Posterior cingulate gyrus (tissue), 11 donors: ENCODE results near the gene ATPAF1.

Experiments
- DNase-seq, 10 donors: peaks; one replicate each; pipeline versions ENCODE4 v3.0.0 to v3.0.0-alpha.2; 2020 to 2021; ENCODE audit warnings: mixed read lengths in 3 of 10
- intact Hi-C: fragments of 100-400 bp; cut with DNase I; formaldehyde crosslinking; loops from one replicate; pipeline ENCODE4 v1.15.1; 2023

ATPAF1 gene

GRCh38 chr1:46601257-46602007, 66.7 kb downstream of the ATPAF1 start:
- no peak for DNase-seq
- intact Hi-C loops, result loop anchor here (10.0 kb wide), 1 partner anchor 63 kb away; the partner anchor contains the start of gene ATPAF1

- no peak for DNase-seq
- intact Hi-C loops, result no loop called here
Observed at GRCh38 chr1:46599059-46599970, 68.8 kb downstream of the ATPAF1 start.

GRCh38 chr1:46596846-46597245, 71.3 kb downstream of the ATPAF1 start:
- DNase-seq, result no peak
- intact Hi-C loops, result no loop called here

- DNase-seq, result no peak
- intact Hi-C loops, result no loop called here
Observed at GRCh38 chr1:46596036-46596435, 72.1 kb downstream of the ATPAF1 start.

- DNase-seq, result peak in 1 of 10 donors; percentile 45
Observed at GRCh38 chr1:46595127-46595526, 73.0 kb downstream of the ATPAF1 start.

GRCh38 chr1:46594063-46594462, 74.1 kb downstream of the ATPAF1 start:
- intact Hi-C loops, result no loop called here
- DNase-seq, result no peak

More at GRCh38 chr1:46595127-46595526, 73.0 kb downstream of the ATPAF1 start:
- intact Hi-C loops, result no loop called here

GRCh38 chr1:46592823-46593222, 75.3 kb downstream of the ATPAF1 start:
- intact Hi-C loops, result no loop called here
- no peak for DNase-seq

- no peak for DNase-seq
- intact Hi-C loops, result no loop called here
Observed at GRCh38 chr1:46589529-46589928, 78.6 kb downstream of the ATPAF1 start.

GRCh38 chr1:46587069-46587468, 81.1 kb downstream of the ATPAF1 start:
- peak in 3 of 10 donors; percentile 17 to 88 (median 32) for DNase-seq
- intact Hi-C loops, result no loop called here

- intact Hi-C loops, result no loop called here
Observed at GRCh38 chr1:46585312-46585938, 82.7 kb downstream of the ATPAF1 start.

GRCh38 chr1:46583494-46583893, 84.7 kb downstream of the ATPAF1 start:
- intact Hi-C loops, result no loop called here
- DNase-seq, result no peak

More at GRCh38 chr1:46585312-46585938, 82.7 kb downstream of the ATPAF1 start:
- DNase-seq, result peak in 1 of 10 donors; percentile 83

GRCh38 chr1:46582972-46583371, 85.2 kb downstream of the ATPAF1 start:
- DNase-seq, result peak in 1 of 10 donors; percentile 66
- intact Hi-C loops, result no loop called here
